Measurements from ENCODE around the gene ABCB6.

ABCB6 gene

GRCh38 chr2:219251656-219252055 lies 32.9 kb upstream of the ABCB6 start:
- TF ChIP-seq, protein P1, sequence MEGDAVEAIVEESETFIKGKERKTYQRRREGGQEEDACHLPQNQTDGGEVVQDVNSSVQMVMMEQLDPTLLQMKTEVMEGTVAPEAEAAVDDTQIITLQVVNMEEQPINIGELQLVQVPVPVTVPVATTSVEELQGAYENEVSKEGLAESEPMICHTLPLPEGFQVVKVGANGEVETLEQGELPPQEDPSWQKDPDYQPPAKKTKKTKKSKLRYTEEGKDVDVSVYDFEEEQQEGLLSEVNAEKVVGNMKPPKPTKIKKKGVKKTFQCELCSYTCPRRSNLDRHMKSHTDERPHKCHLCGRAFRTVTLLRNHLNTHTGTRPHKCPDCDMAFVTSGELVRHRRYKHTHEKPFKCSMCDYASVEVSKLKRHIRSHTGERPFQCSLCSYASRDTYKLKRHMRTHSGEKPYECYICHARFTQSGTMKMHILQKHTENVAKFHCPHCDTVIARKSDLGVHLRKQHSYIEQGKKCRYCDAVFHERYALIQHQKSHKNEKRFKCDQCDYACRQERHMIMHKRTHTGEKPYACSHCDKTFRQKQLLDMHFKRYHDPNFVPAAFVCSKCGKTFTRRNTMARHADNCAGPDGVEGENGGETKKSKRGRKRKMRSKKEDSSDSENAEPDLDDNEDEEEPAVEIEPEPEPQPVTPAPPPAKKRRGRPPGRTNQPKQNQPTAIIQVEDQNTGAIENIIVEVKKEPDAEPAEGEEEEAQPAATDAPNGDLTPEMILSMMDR (IDR thresholded peaks at IDR 0.05; ENCODE audit: insufficient read depth, low read length, missing control alignments) = no peak
- CTCF ChIA-PET = interaction anchor here (0.5 to 6.3 kb wide), 10 partner anchors 10 to 132 kb away, joined by 3 to 67 read pairs (median 3); partner anchors contain the start of gene DNAJB2
- no peak for DNase-seq (ENCODE audit: low read depth, low spot score)
- no peak overlapping the region for H3K4me3 ChIP-seq (ENCODE audit: low read depth, low read length)
- POLR2A ChIA-PET = interaction anchor here (0.7 to 1.4 kb wide), 4 partner anchors 14 to 34 kb away, joined by 3 read pairs; no protein-coding TSS in a partner anchor

GRCh38 chr2:219250049-219250781 lies 31.5 kb upstream of the ABCB6 start:
- no peak overlapping the region for H3K4me3 ChIP-seq (ENCODE audit: low read depth, low read length)
- POLR2A ChIA-PET = interaction anchor here (0.6 to 3.3 kb wide), 7 partner anchors 21 to 204 kb away, joined by 3 to 13 read pairs (median 4); partner anchors contain the start of genes ANKZF1, ATG9A and DNAJB2
- TF ChIP-seq, protein P1 (IDR thresholded peaks at IDR 0.05; ENCODE audit: insufficient read depth, low read length, missing control alignments) = no peak
- CTCF ChIA-PET = interaction anchor here (1.3 to 6.3 kb wide), 6 partner anchors 26 to 80 kb away, joined by 3 to 67 read pairs (median 6); partner anchors contain the start of genes ABCB6 and DNAJB2
- no peak for DNase-seq (ENCODE audit: low read depth, low spot score)

DNA sequence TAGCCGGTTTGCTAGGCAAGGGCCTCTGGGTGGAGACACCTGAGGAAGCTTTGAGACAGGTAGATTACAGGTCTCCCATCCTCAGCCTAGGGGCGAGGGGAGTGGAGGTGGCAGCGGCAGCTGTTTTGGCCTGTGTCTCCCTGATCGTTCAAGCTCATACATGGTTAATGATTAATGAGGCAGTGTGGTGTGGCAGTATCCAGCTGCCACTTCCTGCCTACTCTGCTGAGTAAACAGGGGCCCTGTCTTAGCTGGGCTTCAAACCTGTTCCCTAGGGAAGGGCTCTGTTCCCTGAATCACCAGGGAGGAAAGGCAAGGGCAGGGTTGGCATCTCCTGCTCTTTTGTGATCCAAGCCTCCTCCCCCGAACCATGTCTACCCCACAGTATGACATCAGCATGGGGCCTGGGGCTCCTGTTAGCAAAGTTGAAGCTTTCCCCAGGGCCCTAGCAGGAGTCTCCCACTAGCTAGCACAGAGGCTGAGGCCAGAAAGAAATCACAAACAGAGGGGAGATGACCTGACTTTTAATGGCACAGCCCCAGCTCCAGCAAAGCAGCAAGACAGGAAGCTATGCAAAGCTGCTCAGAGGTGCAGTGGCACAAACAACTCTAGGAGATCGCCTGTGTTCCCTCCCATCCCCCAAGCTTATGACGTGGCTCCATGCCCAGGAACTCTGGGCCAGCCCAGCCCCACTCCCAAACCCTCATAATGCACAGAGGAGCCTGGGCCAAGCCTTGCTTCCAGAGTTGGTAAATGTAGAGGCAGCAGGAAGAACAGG lies 30.6 kb upstream of the ABCB6 start:
- no peak overlapping the region for H3K4me3 ChIP-seq (ENCODE audit: low read depth, low read length)
- POLR2A ChIA-PET = interaction anchor here (0.6 to 3.3 kb wide), 8 partner anchors 20 to 203 kb away, joined by 3 to 13 read pairs (median 4); partner anchors contain the start of genes ANKZF1, ATG9A and DNAJB2
- TF ChIP-seq, protein P1 (IDR thresholded peaks at IDR 0.05; ENCODE audit: insufficient read depth, low read length, missing control alignments) = no peak
- DNase-seq (ENCODE audit: low read depth, low spot score) = no peak
- CTCF ChIA-PET = interaction anchor here (1.1 to 6.3 kb wide), 8 partner anchors 12 to 79 kb away, joined by 3 to 67 read pairs (median 6); partner anchors contain the start of genes ABCB6 and DNAJB2

DNA sequence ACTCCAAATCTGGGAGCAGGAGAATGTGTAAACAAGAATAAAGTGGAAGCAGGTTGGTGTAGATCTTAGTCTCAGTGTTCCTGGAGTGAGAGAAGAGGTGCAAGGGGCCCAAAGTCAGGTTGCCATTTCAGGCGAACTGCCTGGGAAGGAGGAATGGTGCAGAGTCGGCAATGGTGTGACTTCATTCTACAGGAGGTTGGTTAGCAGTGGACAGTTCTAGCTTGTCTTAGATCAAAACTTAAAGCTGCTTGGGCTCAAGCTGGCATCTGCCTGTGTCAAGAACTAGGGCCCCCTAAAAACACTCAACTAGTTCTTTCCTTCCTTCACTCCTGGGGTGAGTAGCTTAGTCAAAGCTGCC lies 30.1 kb upstream of the ABCB6 start:
- ChIA-PET CTCF (interaction anchor here (1.1 to 6.3 kb wide), 7 partner anchors 11 to 52 kb away, joined by 3 to 67 read pairs (median 6); partner anchors contain the start of genes ABCB6 and DNAJB2), POLR2A (interaction anchor here (0.6 to 3.3 kb wide), 3 partner anchors 19 to 30 kb away, joined by 3 to 13 read pairs (median 4); partner anchors contain the start of genes ANKZF1, ATG9A and DNAJB2)
- TF ChIP-seq, protein P1 (IDR thresholded peaks at IDR 0.05; ENCODE audit: insufficient read depth, low read length, missing control alignments) = no peak
- H3K4me3 ChIP-seq (ENCODE audit: low read depth, low read length) = no peak overlapping the region
- no peak for DNase-seq (ENCODE audit: low read depth, low spot score)

DNA sequence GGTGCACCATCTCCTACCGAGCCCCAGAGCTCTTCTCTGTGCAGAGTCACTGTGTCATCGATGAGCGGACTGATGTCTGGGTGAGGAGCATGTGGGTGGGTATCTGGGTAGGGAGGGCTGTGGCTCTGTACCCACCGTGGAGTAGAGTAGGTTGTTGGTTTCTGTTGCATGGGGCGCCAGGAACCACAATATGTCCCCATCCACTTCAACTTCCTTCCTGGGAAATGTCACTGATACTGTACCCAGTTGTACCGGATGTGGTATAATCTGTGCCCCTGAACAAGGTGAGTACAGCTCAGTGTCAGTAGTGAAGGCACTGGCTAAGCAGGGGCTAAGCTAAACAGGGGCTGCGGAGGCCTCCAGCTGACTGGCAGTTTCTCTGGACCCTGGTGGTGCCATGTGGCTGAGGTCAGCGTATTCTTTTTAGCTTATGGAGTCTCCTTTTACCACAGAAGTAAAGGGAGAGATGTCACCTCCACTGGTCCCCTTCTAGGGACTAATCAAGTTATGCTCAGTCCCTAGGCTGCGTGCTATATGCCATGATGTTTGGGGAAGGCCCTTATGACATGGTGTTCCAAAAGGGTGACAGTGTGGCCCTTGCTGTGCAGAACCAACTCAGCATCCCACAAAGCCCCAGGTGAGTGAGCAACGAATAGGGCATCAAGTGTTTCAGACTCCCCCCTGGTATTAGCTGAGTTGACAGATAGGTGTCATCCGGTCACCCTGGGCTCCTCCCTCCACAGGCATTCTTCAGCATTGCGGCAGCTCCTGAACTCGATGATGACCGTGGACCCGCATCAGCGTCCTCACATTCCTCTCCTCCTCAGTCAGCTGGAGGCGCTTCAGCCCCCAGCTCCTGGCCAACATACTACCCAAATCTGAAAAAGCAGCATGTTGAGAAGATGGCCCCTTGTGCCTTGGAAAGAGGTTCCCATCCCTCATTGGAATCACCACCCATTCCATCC lies 29.2 kb upstream of the ABCB6 start:
- TF ChIP-seq, protein P1 (IDR thresholded peaks at IDR 0.05; ENCODE audit: insufficient read depth, low read length, missing control alignments) = no peak
- ChIA-PET CTCF (interaction anchor here (1.6 to 6.3 kb wide), 3 partner anchors 10 to 47 kb away, joined by 6 to 67 read pairs (median 35); partner anchors contain the start of gene DNAJB2), POLR2A (interaction anchor here (3.3 kb wide), 1 partner anchor 18 kb away, joined by 13 read pairs; the partner anchor contains the start of genes ANKZF1 and ATG9A)
- H3K4me3 ChIP-seq (ENCODE audit: low read depth, low read length) = no peak overlapping the region
- no peak for DNase-seq (ENCODE audit: low read depth, low spot score)

All from AG04449 (cell line).